B cell (primary cell): Measurements from ENCODE around the gene ADAMTS16. TPM values are rescaled to one million over a fixed set of nuclear protein-coding genes. Genes with fewer than 3 reads are reported as not detected.
A peak's percentile ranks its signal among the peaks of the same experiment; 100 is the strongest.

Experiments
- ATAC-seq: fragments of 200-7000 bp; cut with Tn5 transposase; one replicate; pipeline ENCODE4 v1.10.0; 2021; ENCODE audit warnings: low read depth, mild to moderate bottlenecking, moderate number of reproducible peaks, moderate library complexity
- CTCF ChIA-PET: fragments of 350-600 bp; sonication (Branson Sonifier 250); formaldehyde crosslinking; loops from one replicate; lab custom pipeline; 2021; ENCODE audit warnings: antibody characterized with exemption, inconsistent platforms; lab: Charles Lee
- POLR2A ChIA-PET: fragments of 350-600 bp; sonication (Branson Sonifier 250); formaldehyde crosslinking; loops from one replicate; lab custom pipeline; 2021; ENCODE audit warnings: antibody characterized with exemption; lab: Charles Lee
- DNase-seq: peaks from one replicate; pipeline ENCODE4 v3.0.0; 2013
- H2AFZ ChIP-seq: 2 replicates; pipeline ENCODE4 v1.6.1; 2012; ENCODE audit warnings: mild to moderate bottlenecking, low read depth, low read length; ENCODE audit not compliant: insufficient read depth, poor library complexity, severe bottlenecking
- H3K27ac ChIP-seq, 2 donors: 1 replicate in 1 of 2; 2 replicates in 1 of 2; pipeline ENCODE4 v1.5.1; 2012 to 2013; ENCODE audit warnings: low read length in 2 of 2, mild to moderate bottlenecking in 2 of 2, moderate library complexity in 1 of 2
- H3K27me3 ChIP-seq, 4 experiments: fragments of 200-600 bp in 1 of 4; sonication (generic) in 1 of 4; replicated peaks in 1 of 4; 1 replicate in 2 of 4; 2 replicates in 2 of 4; pipeline versions ENCODE4 v1.6.1 to v1.7.0; 2013 to 2016; ENCODE audit warnings: low read length in 3 of 4, mild to moderate bottlenecking in 2 of 4, mixed read lengths in 1 of 4, moderate library complexity in 1 of 4; ENCODE audit not compliant: insufficient read depth in 4 of 4, control insufficient read depth in 3 of 4; ENCODE audit errors: control extremely low read depth in 1 of 4
- H3K36me3 ChIP-seq, 2 experiments: replicated peaks in 1 of 2; 1 replicate in 1 of 2; 2 replicates in 1 of 2; pipeline versions ENCODE4 v1.6.1 to v1.7.1; 2013; ENCODE audit warnings: low read length in 1 of 2; ENCODE audit not compliant: insufficient read depth in 2 of 2, control insufficient read depth in 1 of 2; ENCODE audit errors: control extremely low read depth in 1 of 2, extremely low read depth in 1 of 2
- H3K4me1 ChIP-seq, 2 donors: fragments of 200-600 bp in 1 of 2; sonication (generic) in 1 of 2; 1 replicate in 1 of 2; 2 replicates in 1 of 2; pipeline versions ENCODE4 v1.5.1 to v1.6.1; 2013 to 2017; ENCODE audit warnings: low read length in 2 of 2; ENCODE audit not compliant: control insufficient read depth in 2 of 2, insufficient read depth in 2 of 2
- H3K4me2 ChIP-seq: replicated peaks from 2 replicates; pipeline ENCODE3; 2012; ENCODE audit warnings: mild to moderate bottlenecking, low read depth, low read length; ENCODE audit not compliant: poor library complexity, severe bottlenecking
- H3K4me3 ChIP-seq, 5 experiments: fragments of 200-600 bp in 1 of 5; sonication (generic) in 1 of 5; 1 replicate in 3 of 5; 2 replicates in 2 of 5; pipeline versions ENCODE4 v1.5.1 to v1.7.0; 2011 to 2016; ENCODE audit warnings: low read length in 4 of 5, mild to moderate bottlenecking in 4 of 5, low read depth in 2 of 5, control low read depth in 1 of 5, moderate library complexity in 1 of 5; ENCODE audit not compliant: insufficient read depth in 1 of 5; ENCODE audit errors: control extremely low read depth in 1 of 5, extremely low read depth in 1 of 5
- H3K79me2 ChIP-seq: fragments of 200-600 bp; sonication (generic); one replicate; pipeline ENCODE4 v1.6.0; 2016; ENCODE audit warnings: low read length; ENCODE audit not compliant: control insufficient read depth, insufficient read depth
- H3K9ac ChIP-seq: fragments of 200-600 bp; sonication (generic); 2 replicates; pipeline ENCODE4 v1.6.1; 2017; ENCODE audit warnings: mild to moderate bottlenecking, low read length, moderate library complexity
- H3K9me3 ChIP-seq, 3 donors: one replicate each; pipeline versions ENCODE4 v1.6.1 to v1.7.1; 2013; ENCODE audit warnings: low read length in 2 of 3; ENCODE audit not compliant: control insufficient read depth in 2 of 3, insufficient read depth in 1 of 3; ENCODE audit errors: control extremely low read depth in 1 of 3
- H4K20me1 ChIP-seq: 2 replicates; pipeline ENCODE4 v1.6.0; 2012; ENCODE audit warnings: mild to moderate bottlenecking, low read length; ENCODE audit not compliant: insufficient read depth, control insufficient read depth, poor library complexity, severe bottlenecking
- H3K27ac Mint-ChIP-seq: one replicate; pipeline ENCODE4 v1.8.0; 2021; ENCODE audit warnings: mixed read lengths
- H3K27me3 Mint-ChIP-seq: one replicate; pipeline ENCODE4 v1.8.0; 2021; ENCODE audit warnings: mixed read lengths
- H3K4me1 Mint-ChIP-seq: one replicate; pipeline ENCODE4 v1.8.0; 2021; ENCODE audit warnings: mixed read lengths
- H3K4me3 Mint-ChIP-seq: one replicate; pipeline ENCODE4 v1.8.0; 2021; ENCODE audit warnings: mixed read lengths
- H3K9me3 Mint-ChIP-seq: one replicate; pipeline ENCODE4 v1.8.0; 2022; ENCODE audit warnings: mixed read lengths; ENCODE audit not compliant: insufficient read depth
- CTCF ChIP-seq: fragments of 200-600 bp; IDR thresholded peaks from one replicate; pipeline ENCODE4 v1.8.0; 2022; ENCODE audit warnings: antibody characterized with exemption, mild to moderate bottlenecking
- EZH2 ChIP-seq: IDR thresholded peaks from 2 replicates; pipeline ENCODE4 v1.6.1; 2012; ENCODE audit warnings: borderline replicate concordance, low read depth, mild to moderate bottlenecking, moderate library complexity, low read length; ENCODE audit not compliant: insufficient read depth, poor library complexity, severe bottlenecking
- WGBS: methylation state at CpG from one replicate; pipeline ENCODE4 v1.1.5; 2013; ENCODE audit warnings: missing lambda C conversion rate; ENCODE audit not compliant: insufficient coverage; 5-methylcytosine and 5-hydroxymethylcytosine counted together
- intact Hi-C: fragments of 100-400 bp; cut with micrococcal nuclease; formaldehyde crosslinking; loops from one replicate; pipeline ENCODE4 v1.10.0; 2022
- polyA plus RNA-seq: library from polyadenylated mRNA; depleted of rRNA; stranded (reverse); fragments of >200 nt; gene quantifications from 2 replicates; pipeline ENCODE4 v1.2.3, GENCODE V29; 2012
- total RNA-seq, 2 donors: library from RNA; stranded (reverse); fragments of 120-200 nt in 1 of 2; gene quantifications; 1 replicate in 1 of 2; 2 replicates in 1 of 2; pipeline versions ENCODE4 v1.2.3 to v1.2.4, GENCODE V29; 2013 to 2022

Gene ADAMTS16
- total and polyA plus RNA-seq, 2 donors (not counting 1 experiment from before 2014, with no cell fraction given) = not detected

- peaks cover 6% of the 10 kb centered on the region for H3K27me3 Mint-ChIP-seq
- CTCF ChIA-PET = no interaction called here
- Histone ChIP-seq H3K36me3 (no peaks in the 10 kb centered on the region), H3K4me2 (no peak overlapping the region), H3K4me3 (no peak overlapping the region), H2AFZ (peak overlapping the region; percentile 30), H4K20me1 (no peaks in the 10 kb centered on the region), H3K9ac (no peak overlapping the region), H3K9me3 (peaks cover 0 to 2% (median 0%) of the 10 kb centered on the region in 3 donors), H3K27me3 (no peaks in the 10 kb centered on the region), H3K79me2 (no peaks in the 10 kb centered on the region), H3K4me1 (no peaks in the 10 kb centered on the region), H3K27ac (no peak overlapping the region)
- H3K4me1 Mint-ChIP-seq = peaks cover 2% of the 10 kb centered on the region
- intact Hi-C loops = no loop called here
- no peak overlapping the region for H3K27ac Mint-ChIP-seq
- ATAC-seq (no peak), DNase-seq (no peak)
- H3K9me3 Mint-ChIP-seq = peaks cover 3% of the 10 kb centered on the region
- no peak overlapping the region for H3K4me3 Mint-ChIP-seq
- POLR2A ChIA-PET = no interaction called here
- 100% methylated on average over 1 of the region's 2 CpGs for WGBS
- TF ChIP-seq CTCF (no peak), EZH2 (no peak)
Measured at GRCh38 chr5:5154733-5155132, 14.6 kb downstream of the ADAMTS16 start.

DNA sequence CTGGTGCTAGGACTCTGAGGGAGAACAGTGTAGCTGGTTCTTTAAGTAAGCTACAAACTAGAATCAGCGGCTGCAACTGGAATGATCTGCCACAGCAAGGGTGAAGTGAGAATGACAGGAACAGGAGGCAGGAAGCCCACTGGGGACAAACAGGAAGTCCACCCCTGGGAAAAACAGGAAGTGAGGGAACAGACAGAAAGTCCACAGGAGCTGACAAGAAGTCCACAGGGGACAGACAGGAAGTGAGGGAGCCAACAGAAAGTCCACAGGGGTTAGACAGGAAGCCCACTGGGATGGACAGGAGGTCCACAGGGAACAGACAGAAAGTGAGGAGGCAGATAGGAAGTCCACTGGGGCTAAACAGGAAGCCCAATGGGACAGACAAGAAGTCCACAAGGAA, 15.5 kb downstream of the ADAMTS16 start:
- peaks cover 2% of the 10 kb centered on the region for H3K4me1 Mint-ChIP-seq
- H3K27ac Mint-ChIP-seq = no peak overlapping the region
- no peaks in the 10 kb centered on the region for H3K9me3 ChIP-seq
- H3K27ac ChIP-seq = no peak overlapping the region
- no peaks in the 10 kb centered on the region for H3K4me1 ChIP-seq
- no peak for DNase-seq
- peaks cover 6% of the 10 kb centered on the region for H3K27me3 Mint-ChIP-seq
- ChIA-PET CTCF (no interaction called here), POLR2A (no interaction called here)
- peaks cover 3% of the 10 kb centered on the region for H3K9me3 Mint-ChIP-seq
- no peaks in the 10 kb centered on the region for H4K20me1 ChIP-seq
- H3K27me3 ChIP-seq = no peaks in the 10 kb centered on the region
- no peak overlapping the region for H3K9ac ChIP-seq
- H3K36me3 ChIP-seq = no peaks in the 10 kb centered on the region
- no peaks in the 10 kb centered on the region for H3K79me2 ChIP-seq
- no peak overlapping the region for H2AFZ ChIP-seq
- no peak overlapping the region for H3K4me3 ChIP-seq
- TF ChIP-seq EZH2 = no peak
- TF ChIP-seq CTCF = no peak
- H3K4me2 ChIP-seq = no peak overlapping the region
- intact Hi-C loops = no loop called here
- H3K4me3 Mint-ChIP-seq = no peak overlapping the region
- 36% methylated on average over 1 of the region's 1 CpG for WGBS
- no peak for ATAC-seq
